Adrenal gland (tissue), 12 donors: ENCODE data around the gene INSM1. TPM values are rescaled to one million over a fixed set of nuclear protein-coding genes. Genes with fewer than 3 reads are reported as not detected.

Experiments used
- DNase-seq, 7 donors: peaks; one replicate each; pipeline ENCODE4 v3.0.0-alpha.2; 2019 to 2020
- H3K27ac ChIP-seq, 5 donors: fragments of 200-600 bp; sonication (generic) in 4 of 5; 1 replicate in 3 of 5; 2 replicates in 2 of 5; pipeline versions ENCODE4 v1.5.1 to v1.8.0; 2016 to 2020; ENCODE audit warnings: mild to moderate bottlenecking in 1 of 5
- H3K27me3 ChIP-seq: fragments of 200-600 bp; 2 replicates; pipeline ENCODE4 v1.8.0; 2021
- H3K36me3 ChIP-seq, 2 donors: fragments of 200-600 bp; replicated peaks in 1 of 2; 1 replicate in 1 of 2; 2 replicates in 1 of 2; pipeline versions ENCODE4 v1.5.1 to v1.8.0; 2018 to 2022
- H3K4me1 ChIP-seq, 2 donors: fragments of 200-600 bp; replicated peaks in 1 of 2; 1 replicate in 1 of 2; 2 replicates in 1 of 2; pipeline versions ENCODE4 v1.5.1 to v1.8.0; 2018 to 2021
- H3K4me3 ChIP-seq, 4 donors: fragments of 200-600 bp; sonication (generic) in 3 of 4; one replicate each; pipeline ENCODE4 v1.5.1; 2016 to 2018
- H3K9me3 ChIP-seq, 3 donors: fragments of 200-600 bp; sonication (generic) in 1 of 3; replicated peaks in 1 of 3; 1 replicate in 2 of 3; 2 replicates in 1 of 3; pipeline versions ENCODE4 v1.5.1 to v1.8.0; 2016 to 2021
- POLR2A ChIP-seq, 2 donors: fragments of 450-650 bp; IDR thresholded peaks; one replicate each; pipeline ENCODE4 v1.6.1; 2017; ENCODE audit warnings: antibody characterized with exemption in 2 of 2, mild to moderate bottlenecking in 2 of 2, moderate library complexity in 1 of 2
- WGBS, 4 donors: extraction: QIAGEN DNeasy Blood & Tissue Kit in 2 of 4; methylation state at CpG; one replicate each; pipeline versions ENCODE4 v1.1.5 to v1.1.7; 2013 to 2017; 5-methylcytosine and 5-hydroxymethylcytosine counted together
- intact Hi-C, 2 donors: fragments of 100-400 bp; cut with DNase I; formaldehyde crosslinking; loops; one replicate each; pipeline versions ENCODE4 v1.14.1 to v1.15.0; 2022 to 2023
- polyA plus RNA-seq, 3 donors: library from polyadenylated mRNA; stranded (reverse); fragments of 200-250 nt in 2 of 3; fragments of 350-450 nt in 1 of 3; fragmentation: Illumina TruSeq in 1 of 3; extraction: RNeasy Lipid Tissue Mini Kit (QIAGEN cat#74804) in 1 of 3; gene quantifications; one replicate each; pipeline ENCODE4 v1.2.3, GENCODE V29; 2013 to 2014
- total RNA-seq, 9 donors: library from RNA; depleted of rRNA in 4 of 9; stranded (reverse); fragments of >200 nt in 4 of 9; fragments of 120-200 nt in 1 of 9; fragmentation: NEBNext Ultra II Directional in 1 of 9; extraction: Animal tissue kit (Norgen Biotek cat#: 25700) in 1 of 9; gene quantifications; one replicate each; pipeline versions ENCODE4 v1.1.0 to v1.2.4, GENCODE V29; 2013 to 2023
- TF ChIP-seq, protein P1 (sequence below), 6 experiments: fragments of 450-650 bp in 4 of 6; fragments of 200-600 bp in 2 of 6; sonication (generic) in 1 of 6; IDR thresholded peaks; 1 replicate in 5 of 6; 2 replicates in 1 of 6; pipeline versions ENCODE4 v1.5.1 to v1.8.0; 2016 to 2021; ENCODE audit warnings: antibody characterized with exemption in 6 of 6, mild to moderate bottlenecking in 2 of 6, moderate library complexity in 1 of 6
- donor health status: healthy with polysubstance abuse.
- donor health status: Bipolar disorder and iron deficiency.
- donor health status: DM: yes; HTN: yes; CAD: no.
- donor health status: DM: no; HTN: no; CAD: no.
- donor health status: DM: no; HTN: no; CAD: no.
- donor health status: DM: yes; HTN: yes; CAD: no.

The INSM1 gene
- total and polyA plus RNA-seq, 12 donors, result 0.10 to 20.0 (median 7.7) TPM; not detected in 3

DNA sequence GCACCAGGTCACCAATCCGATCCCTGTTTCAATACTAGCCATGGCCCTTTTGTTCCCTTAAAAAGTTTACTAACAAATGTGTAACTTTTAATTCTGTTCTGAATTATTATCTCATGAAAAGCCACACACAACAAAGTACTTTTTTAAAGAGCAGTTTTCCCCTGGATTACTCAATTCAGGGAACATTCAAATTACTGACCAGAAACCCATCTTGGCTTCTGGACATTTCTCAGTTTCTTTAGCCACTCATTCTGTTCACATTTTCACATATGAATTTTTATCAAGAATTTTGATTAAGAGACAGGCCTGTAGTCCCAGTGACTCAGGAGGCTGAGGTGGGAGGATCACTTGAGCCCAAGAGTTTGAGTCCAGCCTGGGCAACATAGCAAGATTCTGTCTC lies 47.4 kb downstream of the INSM1 start:
- Histone ChIP-seq H3K27ac (no peak overlapping the region), H3K27me3 (no peaks in the 10 kb centered on the region), H3K36me3 (no peaks in the 10 kb centered on the region), H3K9me3 (no peaks in the 10 kb centered on the region), H3K4me3 (no peak overlapping the region), H3K4me1 (peaks cover 0 to under 1% of the 10 kb centered on the region in 2 donors)
- WGBS, 4 donors, result 69 to 88% (median 79%) methylated on average over 1 of the region's 1 CpG
- intact Hi-C loops, result no loop called here
- no peak for DNase-seq
- TF ChIP-seq, protein P1, sequence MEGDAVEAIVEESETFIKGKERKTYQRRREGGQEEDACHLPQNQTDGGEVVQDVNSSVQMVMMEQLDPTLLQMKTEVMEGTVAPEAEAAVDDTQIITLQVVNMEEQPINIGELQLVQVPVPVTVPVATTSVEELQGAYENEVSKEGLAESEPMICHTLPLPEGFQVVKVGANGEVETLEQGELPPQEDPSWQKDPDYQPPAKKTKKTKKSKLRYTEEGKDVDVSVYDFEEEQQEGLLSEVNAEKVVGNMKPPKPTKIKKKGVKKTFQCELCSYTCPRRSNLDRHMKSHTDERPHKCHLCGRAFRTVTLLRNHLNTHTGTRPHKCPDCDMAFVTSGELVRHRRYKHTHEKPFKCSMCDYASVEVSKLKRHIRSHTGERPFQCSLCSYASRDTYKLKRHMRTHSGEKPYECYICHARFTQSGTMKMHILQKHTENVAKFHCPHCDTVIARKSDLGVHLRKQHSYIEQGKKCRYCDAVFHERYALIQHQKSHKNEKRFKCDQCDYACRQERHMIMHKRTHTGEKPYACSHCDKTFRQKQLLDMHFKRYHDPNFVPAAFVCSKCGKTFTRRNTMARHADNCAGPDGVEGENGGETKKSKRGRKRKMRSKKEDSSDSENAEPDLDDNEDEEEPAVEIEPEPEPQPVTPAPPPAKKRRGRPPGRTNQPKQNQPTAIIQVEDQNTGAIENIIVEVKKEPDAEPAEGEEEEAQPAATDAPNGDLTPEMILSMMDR (IDR thresholded peaks at IDR 0.05), result no peak
- TF ChIP-seq POLR2A (IDR thresholded peaks at IDR 0.05), result no peak

DNA sequence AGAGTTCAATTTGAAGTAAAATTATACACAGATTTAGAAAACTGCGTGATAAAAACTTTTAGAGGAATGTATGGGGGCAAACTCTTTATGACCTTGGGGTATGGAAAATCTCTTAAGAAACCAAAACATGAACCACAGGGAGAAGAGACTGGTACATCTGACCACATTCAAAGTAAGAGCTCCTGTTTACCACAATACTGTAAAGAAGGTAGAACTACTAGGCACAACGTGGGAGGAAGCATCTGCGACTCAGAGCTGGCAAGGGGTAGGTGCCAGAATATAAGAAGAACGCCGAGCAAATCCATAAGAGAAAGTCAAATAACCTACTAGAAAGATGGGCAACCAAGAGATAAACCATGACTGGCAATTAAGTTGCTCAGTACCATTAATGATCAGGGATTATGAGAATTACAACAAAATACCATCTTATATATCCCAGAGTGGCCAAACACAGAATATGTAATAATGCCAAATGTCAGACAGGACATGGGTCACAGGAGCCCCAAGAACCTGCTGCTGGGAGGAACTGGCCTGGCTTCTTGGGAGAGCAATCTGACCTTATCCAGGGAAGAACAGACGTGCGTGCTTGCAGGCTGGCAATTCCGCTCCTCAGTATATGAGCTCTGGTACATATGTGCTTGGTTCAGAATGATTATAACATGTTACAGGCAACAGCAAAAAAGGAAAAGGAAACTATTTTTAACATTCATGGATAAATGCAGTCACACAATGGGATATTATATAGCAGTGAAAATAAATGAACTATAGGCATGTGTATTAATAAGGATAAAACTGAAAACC lies 50.2 kb downstream of the INSM1 start:
- no peak for TF ChIP-seq POLR2A (IDR thresholded peaks at IDR 0.05)
- TF ChIP-seq, protein P1 (IDR thresholded peaks at IDR 0.05), result no peak
- Histone ChIP-seq H3K27me3 (no peaks in the 10 kb centered on the region), H3K9me3 (no peaks in the 10 kb centered on the region), H3K27ac (no peak overlapping the region), H3K4me1 (no peaks in the 10 kb centered on the region), H3K36me3 (no peaks in the 10 kb centered on the region), H3K4me3 (no peak overlapping the region)
- 95 to 98% (median 96%) methylated on average over 8 of the region's 8 CpGs for WGBS, 4 donors
- DNase-seq, result no peak
- intact Hi-C loops, result no loop called here
